NCI-H1930 (cell line): ENCODE measurements around the gene ARPC5L.
"Not testable (repeated sequence)": the region's sequence is repeated elsewhere in the genome, so short reads cannot be mapped to it uniquely, and the experiment has no call there.

Source experiments
- DNase-seq, 2 experiments: peaks; one replicate each; lab custom pipeline; 2025; lab: John Stamatoyannopoulos, UW

ARPC5L gene

DNA sequence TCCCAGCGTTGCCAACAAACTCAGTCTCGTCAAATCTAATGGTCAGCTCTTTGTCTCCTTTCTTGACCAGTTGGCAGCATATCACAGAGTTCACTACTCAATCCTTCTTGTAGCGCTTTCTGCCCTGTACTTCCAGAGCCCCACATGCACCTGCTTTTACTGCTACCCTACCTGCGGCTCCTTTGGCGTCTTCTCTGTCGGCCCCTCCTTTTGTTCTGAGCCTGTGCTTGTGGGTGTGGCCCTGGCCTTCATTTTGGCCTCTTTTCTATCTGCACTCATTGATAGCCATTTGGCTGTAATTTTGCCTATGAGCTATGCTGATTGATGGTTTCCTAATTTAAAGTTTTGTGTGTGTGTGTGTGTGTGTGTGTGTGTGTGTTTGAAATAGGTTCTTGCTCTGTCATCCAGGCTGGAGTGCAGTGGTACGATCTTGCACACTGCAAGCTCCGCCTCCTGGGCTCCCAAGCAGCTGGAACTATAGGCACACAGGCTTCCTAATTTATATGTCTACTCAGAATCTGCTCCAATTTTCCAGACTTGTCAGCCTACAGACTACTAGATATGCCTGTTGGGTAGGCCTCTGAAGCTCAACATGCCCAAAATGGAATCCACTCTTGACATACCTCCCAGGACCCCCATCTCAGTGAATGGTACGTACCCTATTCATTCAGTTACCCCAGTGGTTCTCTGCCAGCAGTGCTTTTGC, 32.3 kb downstream of the ARPC5L start:
- DNase-seq = no peak

GRCh38 chr9:124894741-124895170, 32.8 kb downstream of the ARPC5L start:
- DNase-seq = no peak

DNA sequence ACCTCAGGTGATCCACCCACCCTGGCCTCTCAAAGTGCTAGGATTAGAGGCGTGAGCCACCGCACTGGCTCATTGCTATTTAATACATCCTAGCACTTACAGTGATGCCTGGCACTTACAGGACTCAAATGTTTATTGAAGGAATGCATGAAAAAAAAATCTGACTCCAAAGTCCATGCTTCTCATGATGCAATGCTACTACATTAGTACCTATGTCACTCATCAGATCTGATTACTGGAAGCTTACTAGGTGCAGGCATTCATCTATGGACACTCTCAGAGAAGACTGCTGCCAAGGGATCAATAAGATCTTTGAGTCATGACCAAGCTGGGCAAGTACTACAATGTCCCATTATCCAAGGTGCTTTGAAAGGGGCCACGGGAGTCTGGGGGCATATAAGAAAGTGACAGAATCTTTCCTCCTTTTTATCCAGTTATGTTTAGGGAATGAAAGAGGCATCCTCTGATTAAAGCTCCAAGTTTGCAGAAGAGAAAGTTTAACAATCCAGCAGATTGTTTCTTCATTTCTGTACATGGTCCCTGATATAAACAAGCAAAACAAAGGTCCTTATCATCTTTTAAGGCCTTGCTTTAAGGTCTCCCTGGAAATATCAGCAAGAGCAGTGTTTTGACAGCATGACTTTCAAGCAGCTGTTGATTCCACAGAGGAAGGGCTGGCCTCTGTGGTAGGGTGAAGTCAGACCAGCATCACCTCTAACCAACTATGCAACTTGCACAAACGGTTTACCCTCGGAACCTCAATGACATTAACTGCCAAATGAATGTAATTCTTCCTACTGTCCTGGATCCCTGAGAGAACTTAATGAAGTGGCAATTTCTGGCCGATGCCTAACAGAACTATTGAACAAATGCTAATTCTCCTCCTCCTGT, 35.9 kb downstream of the ARPC5L start:
- DNase-seq = no peak

DNA sequence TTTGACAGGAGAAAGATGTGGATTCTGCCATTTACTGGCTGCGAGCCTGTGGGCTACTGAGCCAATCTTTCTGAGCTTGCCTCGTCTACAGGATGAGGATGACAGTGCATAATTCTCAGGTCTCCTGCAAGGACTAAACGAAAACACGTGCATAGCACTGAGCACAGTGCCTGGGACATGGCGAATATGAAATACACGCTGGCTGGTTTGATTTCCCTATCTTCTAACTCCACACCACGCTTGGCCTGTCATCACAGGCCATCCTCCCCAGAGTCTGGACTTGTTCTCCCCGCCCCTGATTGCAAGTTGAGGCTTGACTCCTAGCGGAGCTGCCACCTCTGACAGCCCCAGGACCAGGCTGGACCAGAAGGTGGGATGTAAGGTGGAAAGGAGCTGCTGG, 37.9 kb downstream of the ARPC5L start:
- DNase-seq = no peak

DNA sequence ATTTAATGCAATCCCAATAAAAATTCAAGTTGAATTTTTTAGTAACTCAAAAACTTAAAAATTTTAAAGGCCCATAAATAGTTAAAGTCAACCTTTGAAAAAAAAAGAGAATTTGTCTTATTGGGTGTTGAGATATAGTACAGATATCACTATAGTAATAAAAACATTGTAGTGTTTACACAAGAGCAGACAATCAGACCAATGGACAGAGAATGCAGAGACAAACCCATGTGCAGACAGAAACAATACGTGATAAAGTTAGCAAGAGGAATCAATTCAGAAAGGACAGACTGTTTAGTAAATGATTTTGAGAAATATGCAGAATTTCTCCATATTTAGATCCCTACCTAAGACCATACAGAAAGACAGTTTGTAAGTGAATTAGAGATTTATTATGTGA, 45.0 kb downstream of the ARPC5L start:
- DNase-seq = no peak

GRCh38 chr9:124908098-124908497, 46.2 kb downstream of the ARPC5L start:
- no peak for DNase-seq

- DNase-seq = no peak
These were observed 49.8 kb downstream of the ARPC5L start for GRCh38 chr9:124911766-124912165.

DNA sequence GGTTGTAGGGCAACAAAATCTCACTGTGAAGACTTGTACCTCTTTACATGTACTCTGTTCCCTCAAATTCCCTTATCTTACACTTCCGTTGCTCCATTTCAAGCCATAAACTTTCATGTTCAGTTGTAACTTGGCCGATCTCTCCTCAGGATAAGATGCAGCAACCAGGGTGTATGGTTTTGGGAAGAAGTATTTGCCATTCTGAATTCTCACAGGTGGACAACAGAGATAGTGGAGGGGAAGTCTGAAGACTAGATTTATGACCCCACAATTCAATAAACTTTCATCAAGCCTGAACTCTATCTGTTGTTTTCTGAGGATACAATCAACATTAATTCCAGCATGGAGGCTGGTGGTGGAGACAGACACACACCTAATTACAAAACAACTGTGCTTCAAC, 51.4 kb downstream of the ARPC5L start:
- no peak for DNase-seq

DNA sequence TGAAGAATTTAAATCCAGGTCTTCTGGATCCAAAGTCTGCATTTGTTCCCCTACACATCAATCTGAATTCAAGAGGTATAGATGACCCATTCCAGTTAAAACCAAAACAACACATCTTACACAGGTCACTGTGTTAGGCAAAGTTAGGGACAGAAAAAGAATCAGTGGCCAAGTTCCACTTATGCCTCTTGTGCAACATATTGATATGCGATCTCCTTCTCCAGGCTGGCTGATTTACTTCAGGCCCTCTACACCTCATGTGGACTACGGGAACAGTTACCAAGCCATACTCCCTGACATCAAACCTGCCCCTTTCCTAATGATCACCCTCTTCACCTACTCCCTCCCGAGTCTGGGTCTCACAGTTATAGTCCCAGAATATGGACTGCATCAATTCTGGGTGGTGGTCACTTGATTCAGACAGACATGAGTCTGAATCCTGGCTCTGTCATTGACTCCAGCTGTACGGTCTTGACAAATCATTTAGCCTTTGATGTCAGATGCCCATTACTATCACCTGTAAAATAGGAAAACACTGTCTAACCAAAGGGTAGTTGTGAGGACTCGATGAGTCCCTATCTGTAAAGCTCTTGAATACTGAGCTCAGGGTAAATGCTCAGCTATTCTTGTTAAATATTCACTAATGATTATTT, 52.9 kb downstream of the ARPC5L start:
- no peak for DNase-seq

DNA sequence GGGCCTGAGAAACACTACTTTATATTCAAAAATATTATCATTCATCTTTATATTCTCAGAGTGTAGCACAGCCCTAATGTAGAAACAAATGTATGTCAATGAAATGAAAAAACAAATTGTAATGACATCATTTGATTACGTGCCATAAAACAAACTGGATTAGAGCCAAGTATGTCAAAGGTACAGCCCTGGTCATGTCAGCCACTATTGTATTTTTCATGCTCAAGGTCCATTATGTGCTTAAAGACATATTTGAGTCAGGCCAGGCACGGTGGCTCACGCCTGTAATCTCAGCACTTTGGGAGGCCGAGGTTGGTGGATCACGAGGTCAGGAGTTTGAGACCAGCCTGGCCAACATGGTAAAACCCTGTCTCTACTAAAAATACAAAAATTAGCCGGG, 58.5 kb downstream of the ARPC5L start:
- not testable (repeated sequence) for DNase-seq
